ENCODE measurements around the gene RBM4.

DNA sequence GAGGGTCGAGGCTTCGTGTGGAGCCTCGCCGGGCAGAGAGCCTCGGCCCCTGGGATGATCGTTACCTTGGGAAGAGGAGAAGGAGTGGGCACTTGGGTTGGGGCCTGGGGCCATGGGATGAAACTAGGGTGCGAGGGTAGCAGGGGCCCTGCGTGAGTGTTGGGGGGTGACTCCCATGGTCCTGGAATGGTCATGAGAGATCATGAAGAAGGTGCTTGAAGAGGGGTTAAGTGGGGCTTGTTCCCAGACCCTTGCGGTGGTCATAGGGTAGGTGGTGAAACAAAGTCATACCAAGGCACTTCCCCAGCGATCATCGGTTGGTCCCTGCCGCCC lies 45.2 kb upstream of the RBM4 start:
- TF ChIP-seq CTCF (IDR thresholded peaks at IDR 0.05; ENCODE audit: low read depth, low read length) (no peak), EZH2phosphoT487 (IDR thresholded peaks at IDR 0.05; ENCODE audit: low read depth) (no peak)

All from OCI-LY3 (cell line).